ENCODE results near the gene ACMSD. TPM values are rescaled to one million over a fixed set of nuclear protein-coding genes. Genes with fewer than 3 reads are reported as not detected.

Gene ACMSD
- total RNA-seq, 1 donor from 2014 or later, result not detected

DNA sequence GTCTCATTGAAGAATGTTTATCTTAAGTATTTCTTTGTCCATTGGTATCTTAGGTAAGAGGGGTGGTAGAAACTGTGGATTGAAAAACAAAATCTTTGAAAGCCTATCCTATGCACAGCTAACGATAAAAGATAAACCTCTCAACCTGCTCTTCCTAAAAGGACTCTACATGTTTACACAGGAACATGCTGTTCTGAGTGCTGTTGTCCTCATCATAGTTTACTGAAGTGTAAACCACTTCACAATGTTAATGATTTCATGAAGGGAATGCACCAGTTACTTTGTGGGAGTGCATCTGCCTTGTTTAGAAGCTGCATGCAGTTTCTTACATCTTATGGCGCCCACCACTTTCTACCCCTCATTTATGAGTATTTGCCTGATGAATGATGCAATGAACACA is 1.2 kb downstream of the ACMSD start:
- no peak overlapping the region for H3K27ac ChIP-seq

GRCh38 chr2:134842930-134843490 is 4.6 kb downstream of the ACMSD start:
- no peak overlapping the region for H3K27ac ChIP-seq
- H3K27me3 ChIP-seq (ENCODE audit: low read depth), result no peaks in the 10 kb centered on the region
- H3K4me3 ChIP-seq, result no peak overlapping the region
- H3K36me3 ChIP-seq, result no peaks in the 10 kb centered on the region
- TF ChIP-seq, protein P1, sequence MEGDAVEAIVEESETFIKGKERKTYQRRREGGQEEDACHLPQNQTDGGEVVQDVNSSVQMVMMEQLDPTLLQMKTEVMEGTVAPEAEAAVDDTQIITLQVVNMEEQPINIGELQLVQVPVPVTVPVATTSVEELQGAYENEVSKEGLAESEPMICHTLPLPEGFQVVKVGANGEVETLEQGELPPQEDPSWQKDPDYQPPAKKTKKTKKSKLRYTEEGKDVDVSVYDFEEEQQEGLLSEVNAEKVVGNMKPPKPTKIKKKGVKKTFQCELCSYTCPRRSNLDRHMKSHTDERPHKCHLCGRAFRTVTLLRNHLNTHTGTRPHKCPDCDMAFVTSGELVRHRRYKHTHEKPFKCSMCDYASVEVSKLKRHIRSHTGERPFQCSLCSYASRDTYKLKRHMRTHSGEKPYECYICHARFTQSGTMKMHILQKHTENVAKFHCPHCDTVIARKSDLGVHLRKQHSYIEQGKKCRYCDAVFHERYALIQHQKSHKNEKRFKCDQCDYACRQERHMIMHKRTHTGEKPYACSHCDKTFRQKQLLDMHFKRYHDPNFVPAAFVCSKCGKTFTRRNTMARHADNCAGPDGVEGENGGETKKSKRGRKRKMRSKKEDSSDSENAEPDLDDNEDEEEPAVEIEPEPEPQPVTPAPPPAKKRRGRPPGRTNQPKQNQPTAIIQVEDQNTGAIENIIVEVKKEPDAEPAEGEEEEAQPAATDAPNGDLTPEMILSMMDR (IDR thresholded peaks at IDR 0.05), result no peak
- H3K4me1 ChIP-seq, result peaks cover 6% of the 10 kb centered on the region
- H3K9me3 ChIP-seq, result no peaks in the 10 kb centered on the region
- no peak for DNase-seq
- ATAC-seq, result no peak
- intact Hi-C loops (cut with DNase I), result no loop called here

More for the DNA sequence above, 1.2 kb downstream of the ACMSD start:
- peaks cover 13% of the 10 kb centered on the region for H3K4me1 ChIP-seq
- intact Hi-C loops (cut with DNase I), result no loop called here
- H3K27me3 ChIP-seq (ENCODE audit: low read depth), result no peaks in the 10 kb centered on the region
- no peak for DNase-seq
- peaks cover 9% of the 10 kb centered on the region for H3K9me3 ChIP-seq
- TF ChIP-seq, protein P1 (IDR thresholded peaks at IDR 0.05), result no peak
- peak; percentile 81 for ATAC-seq
- no peaks in the 10 kb centered on the region for H3K36me3 ChIP-seq
- H3K4me3 ChIP-seq, result no peak overlapping the region

- intact Hi-C loops (cut with DNase I), result no loop called here
- ATAC-seq (no peak), DNase-seq (no peak)
- Histone ChIP-seq H3K36me3 (no peaks in the 10 kb centered on the region), H3K9me3 (no peaks in the 10 kb centered on the region), H3K4me1 (peaks cover 4% of the 10 kb centered on the region), H3K27ac (no peak overlapping the region), H3K4me3 (no peak overlapping the region), H3K27me3 (ENCODE audit: low read depth) (no peaks in the 10 kb centered on the region)
- TF ChIP-seq, protein P1 (IDR thresholded peaks at IDR 0.05), result no peak
Observed at GRCh38 chr2:134843968-134844367, 5.6 kb downstream of the ACMSD start.

DNA sequence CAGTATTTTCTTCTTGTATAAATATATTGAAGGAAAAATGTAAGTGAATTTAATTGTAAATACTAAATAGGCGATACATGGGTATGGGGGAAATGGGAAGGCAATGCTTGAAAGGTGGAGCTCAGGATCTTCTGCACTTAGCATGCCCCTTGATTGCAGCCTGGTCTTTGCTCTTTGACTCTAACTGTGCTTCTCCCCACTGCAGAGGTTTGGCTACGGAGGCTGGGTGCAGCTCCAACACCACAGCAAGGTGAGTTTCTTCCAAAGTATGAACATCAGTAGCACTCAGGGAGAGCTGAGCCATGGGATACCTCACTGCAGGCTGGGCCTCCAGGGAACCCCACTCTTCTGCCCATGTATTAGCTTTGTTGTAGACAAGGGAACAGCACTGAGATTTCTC is 6.6 kb downstream of the ACMSD start:
- TF ChIP-seq, protein P1 (IDR thresholded peaks at IDR 0.05), result no peak
- H3K36me3 ChIP-seq, result no peaks in the 10 kb centered on the region
- no peaks in the 10 kb centered on the region for H3K9me3 ChIP-seq
- H3K27me3 ChIP-seq (ENCODE audit: low read depth), result no peaks in the 10 kb centered on the region
- intact Hi-C loops (cut with DNase I), result no loop called here
- ATAC-seq, result no peak
- H3K4me3 ChIP-seq, result no peak overlapping the region
- no peaks in the 10 kb centered on the region for H3K4me1 ChIP-seq
- DNase-seq, result no peak
- no peak overlapping the region for H3K27ac ChIP-seq

DNA sequence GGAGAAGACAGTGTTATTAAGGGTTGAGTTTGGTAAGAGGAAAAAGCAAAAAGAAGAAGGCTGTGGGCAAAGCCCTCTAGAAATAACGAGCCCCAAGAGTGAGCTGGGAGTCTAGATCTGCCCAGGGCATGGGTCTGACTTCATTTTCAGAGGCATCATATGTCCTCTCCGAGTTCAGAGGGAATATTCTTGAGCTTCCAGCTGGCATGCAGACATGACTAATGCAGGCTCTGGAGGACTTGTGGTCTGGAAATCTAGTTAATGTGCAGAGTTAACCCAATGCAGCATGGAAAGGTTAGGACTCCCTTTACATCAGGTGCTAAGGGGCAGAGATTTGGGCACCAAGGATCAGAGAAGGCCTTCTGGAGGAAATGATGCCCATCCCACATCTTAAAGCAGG is 7.3 kb downstream of the ACMSD start:
- ATAC-seq, result no peak

More for the DNA sequence above, 7.3 kb downstream of the ACMSD start:
- no peak for DNase-seq
- TF ChIP-seq, protein P1 (IDR thresholded peaks at IDR 0.05), result no peak
- Histone ChIP-seq H3K27me3 (ENCODE audit: low read depth) (no peaks in the 10 kb centered on the region), H3K4me1 (no peaks in the 10 kb centered on the region), H3K36me3 (no peaks in the 10 kb centered on the region), H3K9me3 (no peaks in the 10 kb centered on the region), H3K4me3 (no peak overlapping the region), H3K27ac (no peak overlapping the region)
- intact Hi-C loops (cut with DNase I), result no loop called here

All from lower lobe of right lung (tissue), 2 donors.